Peyer's patch (tissue), 4 donors: Measurements from ENCODE around the gene PADI2.

Source experiments
- CTCF ChIP-seq, 6 experiments: fragments of 450-650 bp in 4 of 6; fragments of 200-600 bp in 2 of 6; sonication (generic) in 1 of 6; IDR thresholded peaks; one replicate each; pipeline ENCODE4 v1.5.1; 2017 to 2019; ENCODE audit warnings: antibody characterized with exemption in 6 of 6, mild to moderate bottlenecking in 3 of 6, moderate library complexity in 1 of 6
- POLR2A ChIP-seq, 2 donors: fragments of 450-650 bp; IDR thresholded peaks; one replicate each; pipeline ENCODE4 v1.5.1; 2017; ENCODE audit warnings: antibody characterized with exemption in 2 of 2, mild to moderate bottlenecking in 2 of 2, moderate library complexity in 2 of 2

- TF ChIP-seq CTCF (IDR thresholded peaks at IDR 0.05) (no peak), POLR2A (IDR thresholded peaks at IDR 0.05) (no peak)
Measured at GRCh38 chr1:17134034-17134433, 14.8 kb upstream of the PADI2 start.
